ENCODE results near the gene RGS3. TPM values are rescaled to one million over a fixed set of nuclear protein-coding genes. Genes with fewer than 3 reads are reported as not detected.

RGS3 gene
- total RNA-seq, 1 experiment from 2014 or later: 35.8 TPM

DNA sequence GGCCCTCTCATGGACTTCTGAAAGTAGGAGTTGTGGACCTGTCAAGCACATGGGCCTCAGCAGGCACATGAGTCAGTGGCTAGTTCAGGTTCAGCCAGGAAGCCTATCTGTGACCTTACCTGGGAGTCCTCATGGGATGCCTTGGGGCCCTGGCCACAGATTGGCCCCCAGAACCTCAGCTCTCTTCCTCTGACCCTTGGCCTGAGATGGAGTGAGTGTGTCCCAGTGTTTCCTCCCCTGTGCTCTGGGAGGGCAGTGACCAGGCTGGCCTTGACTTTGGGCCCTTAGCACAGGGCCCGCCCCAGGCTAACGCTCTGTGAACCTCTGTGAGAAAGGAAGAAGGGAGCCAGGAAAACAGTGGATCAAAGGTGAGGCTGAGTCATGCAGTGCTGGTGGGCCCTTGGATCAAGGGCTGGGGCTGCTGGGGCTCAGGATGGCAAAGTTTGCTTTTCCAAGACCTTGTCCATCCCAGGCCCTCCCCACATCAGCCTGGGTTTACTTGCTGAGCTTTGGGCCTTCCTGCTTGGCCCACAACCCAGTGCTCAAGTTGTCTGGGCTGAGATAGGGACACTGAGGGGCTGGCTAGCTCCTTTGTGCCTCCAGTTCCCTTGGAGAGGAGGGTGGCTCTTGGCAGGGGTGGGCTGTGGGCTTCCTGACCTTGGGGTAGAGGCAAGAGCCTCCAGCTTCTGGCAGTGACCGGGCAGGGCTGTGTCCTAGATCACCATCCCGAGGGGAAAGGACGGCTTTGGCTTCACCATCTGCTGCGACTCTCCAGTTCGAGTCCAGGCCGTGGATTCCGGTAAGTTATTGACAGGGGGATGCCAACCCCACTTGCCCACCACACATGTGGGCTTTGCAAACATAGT is 41.4 kb downstream of the RGS3 start:
- no peaks in the 10 kb centered on the region for H3K36me3 ChIP-seq
- no peak for DNase-seq
- no peak overlapping the region for H3K27ac ChIP-seq
- H3K4me3 ChIP-seq: no peak overlapping the region
- H3K4me1 ChIP-seq: peaks cover 15% of the 10 kb centered on the region
- H3K27me3 ChIP-seq: no peaks in the 10 kb centered on the region
- H3K9me3 ChIP-seq (replicated peaks): no peaks in the 10 kb centered on the region

DNA sequence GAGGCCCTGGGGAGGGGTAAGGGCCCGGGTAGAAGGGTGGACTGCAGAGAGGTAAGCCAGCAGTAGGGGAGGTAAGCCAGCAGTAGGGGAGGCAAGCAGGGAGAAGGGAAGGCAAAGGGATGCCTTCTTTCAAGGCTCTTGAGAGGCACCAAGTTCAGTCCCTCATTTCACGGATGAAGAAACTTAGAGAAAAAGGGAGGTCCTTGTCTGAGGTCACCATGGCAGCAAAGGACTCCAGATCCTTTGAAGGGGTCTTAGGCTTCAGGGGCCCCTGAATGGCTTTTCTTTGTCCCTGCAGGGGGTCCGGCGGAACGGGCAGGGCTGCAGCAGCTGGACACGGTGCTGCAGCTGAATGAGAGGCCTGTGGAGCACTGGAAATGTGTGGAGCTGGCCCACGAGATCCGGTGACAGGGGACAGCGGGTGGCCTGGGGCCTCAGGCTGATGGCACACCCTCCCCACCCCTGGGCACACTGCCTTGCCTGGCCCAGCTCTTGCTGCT is 42.6 kb downstream of the RGS3 start:
- Histone ChIP-seq H3K27ac (no peak overlapping the region), H3K36me3 (no peaks in the 10 kb centered on the region), H3K27me3 (no peaks in the 10 kb centered on the region), H3K4me1 (peaks cover 17% of the 10 kb centered on the region), H3K4me3 (no peak overlapping the region), H3K9me3 (replicated peaks) (no peaks in the 10 kb centered on the region)
- peak in 1 of 2 experiments; percentile 39 for DNase-seq

- Histone ChIP-seq H3K27ac (no peak overlapping the region), H3K36me3 (no peaks in the 10 kb centered on the region), H3K4me1 (peaks cover 26% of the 10 kb centered on the region), H3K27me3 (no peaks in the 10 kb centered on the region), H3K4me3 (no peak overlapping the region), H3K9me3 (replicated peaks) (no peaks in the 10 kb centered on the region)
- DNase-seq: no peak
Observed at GRCh38 chr9:113507256-113507655, 43.7 kb downstream of the RGS3 start.

DNA sequence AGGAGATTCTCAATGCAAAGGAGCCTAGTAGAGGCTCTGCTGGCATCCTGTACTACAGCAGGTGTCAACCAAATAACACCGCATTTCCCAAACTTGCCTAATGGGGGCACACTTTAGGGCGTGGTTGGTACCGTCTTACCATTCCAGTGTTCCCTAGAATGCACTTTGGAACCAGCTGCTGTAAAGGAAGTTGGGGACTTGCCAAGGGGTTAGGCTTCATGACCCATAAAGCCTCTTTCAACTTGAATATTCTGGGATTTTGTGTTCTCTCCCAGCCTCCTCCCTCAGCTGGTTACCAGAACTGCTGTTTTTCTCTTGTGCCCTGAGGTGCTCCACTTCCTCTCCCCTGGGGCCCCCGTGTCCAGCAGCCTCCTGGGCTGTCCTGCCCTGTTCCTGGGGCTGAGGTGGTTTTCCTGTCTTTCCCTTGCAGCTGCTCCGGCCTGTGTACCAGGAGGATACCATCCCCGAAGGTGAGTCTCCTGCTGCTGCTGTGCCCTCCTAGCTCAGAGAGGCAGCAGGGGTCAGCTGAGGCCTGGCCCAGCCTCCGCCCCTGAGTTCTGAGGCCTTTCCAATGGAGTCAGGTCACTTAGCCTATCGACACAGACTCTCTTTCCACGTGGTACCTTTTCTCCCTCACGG is 44.7 kb downstream of the RGS3 start:
- Histone ChIP-seq H3K4me1 (peaks cover 31% of the 10 kb centered on the region), H3K36me3 (no peaks in the 10 kb centered on the region), H3K9me3 (replicated peaks) (no peaks in the 10 kb centered on the region), H3K4me3 (no peak overlapping the region), H3K27me3 (no peaks in the 10 kb centered on the region), H3K27ac (peak overlapping the region; percentile 28)
- peak; percentile 84 to 96 for DNase-seq

DNA sequence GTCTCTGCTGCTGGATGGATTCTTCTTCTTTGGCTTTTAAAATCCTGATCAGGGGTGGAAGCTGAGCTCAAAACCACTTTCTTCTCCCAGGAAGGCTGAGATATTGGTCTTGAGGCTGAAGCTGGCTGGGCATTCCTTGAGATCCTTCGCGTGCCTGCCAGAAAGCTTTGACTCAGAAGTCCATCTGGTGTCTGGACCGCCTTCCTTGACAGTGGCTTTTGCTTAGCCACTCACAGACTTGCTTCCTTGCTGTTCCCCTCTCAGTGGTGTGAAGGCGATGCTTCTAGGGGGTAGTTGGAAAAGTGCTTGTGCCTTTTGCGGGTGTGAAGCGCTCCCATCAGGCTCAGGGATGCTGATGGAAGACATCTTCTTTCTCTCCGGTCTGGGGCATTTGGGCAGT is 45.9 kb downstream of the RGS3 start:
- H3K27me3 ChIP-seq: no peaks in the 10 kb centered on the region
- DNase-seq: no peak
- H3K27ac ChIP-seq: no peak overlapping the region
- peaks cover 31% of the 10 kb centered on the region for H3K4me1 ChIP-seq
- no peaks in the 10 kb centered on the region for H3K9me3 ChIP-seq (replicated peaks)
- H3K4me3 ChIP-seq: no peak overlapping the region
- H3K36me3 ChIP-seq: no peaks in the 10 kb centered on the region

- no peak for DNase-seq
Observed at GRCh38 chr9:113511047-113511521, 47.6 kb downstream of the RGS3 start.

GRCh38 chr9:113511856-113512761 is 48.6 kb downstream of the RGS3 start:
- H3K36me3 ChIP-seq: no peaks in the 10 kb centered on the region
- H3K4me3 ChIP-seq: no peak overlapping the region
- no peaks in the 10 kb centered on the region for H3K9me3 ChIP-seq (replicated peaks)
- no peak overlapping the region for H3K27ac ChIP-seq
- H3K27me3 ChIP-seq: no peaks in the 10 kb centered on the region
- peaks cover 32% of the 10 kb centered on the region for H3K4me1 ChIP-seq
- peak in 1 of 2 experiments; percentile 52 for DNase-seq

More at GRCh38 chr9:113511047-113511521, 47.6 kb downstream of the RGS3 start:
- Histone ChIP-seq H3K36me3 (no peaks in the 10 kb centered on the region), H3K27me3 (no peaks in the 10 kb centered on the region), H3K4me1 (peaks cover 31% of the 10 kb centered on the region), H3K4me3 (no peak overlapping the region), H3K9me3 (replicated peaks) (no peaks in the 10 kb centered on the region), H3K27ac (no peak overlapping the region)

DNA sequence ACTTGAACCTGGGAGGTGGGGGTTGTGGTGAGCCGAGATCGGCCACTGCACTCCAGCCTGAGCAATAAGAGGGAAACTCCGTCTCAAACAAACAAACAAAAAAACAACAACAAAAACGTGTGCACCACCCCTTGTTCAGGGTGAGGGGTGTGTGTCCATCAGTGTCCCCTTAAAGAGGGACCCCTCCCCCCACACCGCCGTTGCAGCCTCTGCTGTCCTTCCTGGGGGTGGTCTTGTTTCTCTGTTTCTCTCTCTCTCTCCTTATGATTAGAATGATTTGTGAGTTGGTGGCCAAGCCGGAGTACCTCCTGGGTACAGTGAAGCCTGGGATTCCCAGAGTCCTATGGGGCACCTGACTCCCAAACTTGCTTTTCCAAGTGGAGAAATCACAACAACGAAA is 49.6 kb downstream of the RGS3 start:
- Histone ChIP-seq H3K36me3 (no peaks in the 10 kb centered on the region), H3K9me3 (replicated peaks) (no peaks in the 10 kb centered on the region), H3K4me3 (no peak overlapping the region), H3K27me3 (no peaks in the 10 kb centered on the region), H3K27ac (no peak overlapping the region), H3K4me1 (peaks cover 37% of the 10 kb centered on the region)
- DNase-seq: no peak

DNA sequence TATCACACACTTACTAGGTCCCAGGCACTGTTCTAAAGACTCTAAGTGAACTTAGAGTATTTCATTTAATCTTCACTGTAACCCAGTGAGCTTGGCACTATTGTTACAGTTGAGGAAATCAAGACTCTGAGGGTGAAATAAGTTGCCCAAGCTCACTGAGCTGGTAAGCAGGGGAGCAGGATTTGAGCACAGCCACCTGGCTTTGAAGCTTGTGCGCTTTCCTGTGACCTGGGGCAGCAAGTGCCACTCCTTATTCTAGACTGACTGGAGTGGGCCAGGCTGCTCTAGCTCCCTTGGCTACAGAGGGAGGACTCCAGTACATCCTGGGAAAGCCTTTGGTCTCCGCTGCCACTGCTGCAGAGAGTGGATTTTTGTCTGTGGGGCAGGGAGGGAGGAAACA is 50.0 kb downstream of the RGS3 start:
- Histone ChIP-seq H3K4me1 (peaks cover 32% of the 10 kb centered on the region), H3K27me3 (no peaks in the 10 kb centered on the region), H3K36me3 (no peaks in the 10 kb centered on the region), H3K9me3 (replicated peaks) (no peaks in the 10 kb centered on the region), H3K4me3 (no peak overlapping the region), H3K27ac (no peak overlapping the region)
- DNase-seq: no peak

- no peak for DNase-seq
- H3K4me1 ChIP-seq: peaks cover 28% of the 10 kb centered on the region
- H3K4me3 ChIP-seq: no peak overlapping the region
- H3K36me3 ChIP-seq: no peaks in the 10 kb centered on the region
- no peaks in the 10 kb centered on the region for H3K9me3 ChIP-seq (replicated peaks)
- no peaks in the 10 kb centered on the region for H3K27me3 ChIP-seq
- H3K27ac ChIP-seq: no peak overlapping the region
Observed at GRCh38 chr9:113514061-113514460, 50.5 kb downstream of the RGS3 start.

- Histone ChIP-seq H3K27me3 (no peaks in the 10 kb centered on the region), H3K9me3 (replicated peaks) (no peaks in the 10 kb centered on the region), H3K4me1 (peaks cover 28% of the 10 kb centered on the region), H3K4me3 (no peak overlapping the region), H3K36me3 (no peaks in the 10 kb centered on the region), H3K27ac (no peak overlapping the region)
- DNase-seq: no peak
Observed at GRCh38 chr9:113514748-113515147, 51.2 kb downstream of the RGS3 start.

DNA sequence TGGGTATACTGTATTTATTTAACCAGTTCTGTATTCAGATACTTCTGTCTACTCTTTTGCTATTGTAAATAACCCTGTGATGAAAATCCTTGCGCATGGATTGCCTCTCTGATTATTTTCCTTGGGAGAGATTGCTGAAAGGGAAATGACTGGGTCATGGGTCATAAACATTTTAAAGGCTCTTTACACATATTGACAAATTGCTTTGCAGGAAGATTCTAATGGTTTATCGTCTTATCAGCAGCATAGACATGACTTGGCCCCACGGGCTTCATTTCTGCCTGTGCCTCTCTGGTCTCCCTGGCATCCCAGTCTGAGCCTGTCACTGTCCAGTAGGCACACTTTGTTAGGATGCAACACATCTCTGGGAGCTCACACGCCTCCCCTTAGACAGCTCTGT is 52.3 kb downstream of the RGS3 start:
- Histone ChIP-seq H3K27me3 (no peaks in the 10 kb centered on the region), H3K9me3 (replicated peaks) (no peaks in the 10 kb centered on the region), H3K4me1 (peaks cover 28% of the 10 kb centered on the region), H3K36me3 (no peaks in the 10 kb centered on the region), H3K4me3 (no peak overlapping the region), H3K27ac (no peak overlapping the region)
- no peak for DNase-seq

DNA sequence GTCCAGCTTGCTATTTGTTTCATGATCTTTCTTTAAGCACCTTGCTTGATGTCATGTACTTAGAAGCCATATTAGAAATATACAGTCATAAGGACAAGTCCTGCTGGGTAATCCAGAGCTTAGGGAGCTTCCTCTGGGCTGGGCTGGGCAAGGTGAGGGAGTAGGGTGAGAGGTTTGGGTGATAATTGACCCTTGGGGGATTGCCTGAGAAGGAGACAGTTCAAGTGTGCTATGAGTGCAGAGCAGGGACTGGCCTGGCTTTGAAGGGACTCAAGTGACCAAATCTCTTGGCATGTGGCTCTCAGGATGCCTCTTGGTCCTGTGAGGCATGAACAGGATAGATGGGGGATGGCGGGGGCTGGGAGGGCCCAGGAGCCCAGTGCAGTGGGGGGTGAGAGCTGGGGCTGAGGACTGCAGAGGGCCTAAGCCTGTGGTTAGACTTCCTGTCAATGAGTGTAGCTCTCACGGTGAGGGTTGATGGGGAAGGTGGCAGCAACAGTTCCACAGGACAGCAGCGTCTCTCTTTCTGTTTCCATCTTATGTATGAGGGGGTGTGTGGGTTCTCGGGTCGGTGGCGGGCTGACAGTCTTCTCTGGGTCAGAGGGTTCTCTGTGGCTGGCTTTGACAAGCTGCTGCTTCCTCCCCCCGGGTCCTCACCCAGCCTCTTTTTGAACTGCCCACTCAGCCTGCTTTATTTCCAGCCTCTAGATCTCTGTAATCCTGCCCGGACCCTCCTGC is 53.5 kb downstream of the RGS3 start:
- no peaks in the 10 kb centered on the region for H3K9me3 ChIP-seq (replicated peaks)
- DNase-seq: peak; percentile 43 to 54
- H3K36me3 ChIP-seq: no peaks in the 10 kb centered on the region
- H3K27ac ChIP-seq: no peak overlapping the region
- H3K27me3 ChIP-seq: no peaks in the 10 kb centered on the region
- H3K4me3 ChIP-seq: no peak overlapping the region
- H3K4me1 ChIP-seq: peaks cover 26% of the 10 kb centered on the region

Measured in SJCRH30 (cell line).